Tibial artery (tissue), 4 donors: Measurements from ENCODE around the gene CALCR.

ENCODE experiments used
- DNase-seq, 2 donors: peaks; one replicate each; pipeline ENCODE4 v3.0.0-alpha.2; 2019
- H3K27ac ChIP-seq, 2 donors: fragments of 200-600 bp; sonication (generic) in 1 of 2; 1 replicate in 1 of 2; 2 replicates in 1 of 2; pipeline ENCODE4 v1.5.1; 2018 to 2019; ENCODE audit warnings: mild to moderate bottlenecking in 1 of 2
- H3K27me3 ChIP-seq, 2 donors: fragments of 200-600 bp; sonication (generic) in 1 of 2; one replicate each; pipeline versions ENCODE4 v1.5.1 to v1.6.0; 2016 to 2019
- H3K36me3 ChIP-seq, 3 donors: fragments of 200-600 bp; sonication (generic) in 2 of 3; one replicate each; pipeline ENCODE4 v1.5.1; 2016 to 2019; ENCODE audit warnings: mild to moderate bottlenecking in 2 of 3
- H3K4me1 ChIP-seq, 4 donors: fragments of 200-600 bp; sonication (generic) in 2 of 4; 1 replicate in 3 of 4; 2 replicates in 1 of 4; pipeline ENCODE4 v1.5.1; 2016 to 2019
- H3K4me3 ChIP-seq, 2 donors: fragments of 200-600 bp; sonication (generic) in 1 of 2; 1 replicate in 1 of 2; 2 replicates in 1 of 2; pipeline ENCODE4 v1.5.1; 2018 to 2019; ENCODE audit warnings: mild to moderate bottlenecking in 2 of 2
- H3K9me3 ChIP-seq, 3 donors: fragments of 200-600 bp; sonication (generic) in 1 of 3; one replicate each; pipeline ENCODE4 v1.5.1; 2016 to 2019
- CTCF ChIP-seq, 2 experiments: fragments of 200-600 bp in 1 of 2; fragments of 450-650 bp in 1 of 2; IDR thresholded peaks; one replicate each; pipeline ENCODE4 v1.5.1; 2017 to 2019; ENCODE audit warnings: antibody characterized with exemption in 2 of 2, mild to moderate bottlenecking in 1 of 2, moderate library complexity in 1 of 2
- intact Hi-C: fragments of 100-400 bp; cut with DNase I; formaldehyde crosslinking; loops from one replicate; pipeline ENCODE4 v1.15.0; 2023; ENCODE audit warnings: low total_unique reads

The CALCR gene

GRCh38 chr7:93563584-93563983, 10.9 kb downstream of the CALCR start:
- Histone ChIP-seq H3K4me3 (no peak overlapping the region), H3K9me3 (no peaks in the 10 kb centered on the region), H3K36me3 (no peaks in the 10 kb centered on the region), H3K27ac (no peak overlapping the region), H3K27me3 (no peaks in the 10 kb centered on the region), H3K4me1 (no peaks in the 10 kb centered on the region)
- intact Hi-C loops, result no loop called here
- TF ChIP-seq CTCF (IDR thresholded peaks at IDR 0.05), result no peak
- DNase-seq, result no peak

GRCh38 chr7:93562936-93563335, 11.6 kb downstream of the CALCR start:
- no peak for DNase-seq
- Histone ChIP-seq H3K4me3 (no peak overlapping the region), H3K4me1 (no peaks in the 10 kb centered on the region), H3K9me3 (no peaks in the 10 kb centered on the region), H3K27ac (no peak overlapping the region), H3K27me3 (no peaks in the 10 kb centered on the region), H3K36me3 (no peaks in the 10 kb centered on the region)
- no peak for TF ChIP-seq CTCF (IDR thresholded peaks at IDR 0.05)
- intact Hi-C loops, result no loop called here

- DNase-seq, result no peak
- Histone ChIP-seq H3K27me3 (no peaks in the 10 kb centered on the region), H3K9me3 (no peaks in the 10 kb centered on the region), H3K27ac (no peak overlapping the region), H3K36me3 (no peaks in the 10 kb centered on the region), H3K4me3 (no peak overlapping the region), H3K4me1 (no peaks in the 10 kb centered on the region)
- no peak for TF ChIP-seq CTCF (IDR thresholded peaks at IDR 0.05)
- intact Hi-C loops, result no loop called here
Observed at GRCh38 chr7:93562106-93562505, 12.4 kb downstream of the CALCR start.

GRCh38 chr7:93559639-93560491, 14.7 kb downstream of the CALCR start:
- no peak overlapping the region for H3K27ac ChIP-seq
- intact Hi-C loops, result no loop called here
- no peak for DNase-seq

GRCh38 chr7:93558705-93559614, 15.6 kb downstream of the CALCR start:
- H3K4me3 ChIP-seq, result no peak overlapping the region
- intact Hi-C loops, result no loop called here
- no peaks in the 10 kb centered on the region for H3K36me3 ChIP-seq
- no peak for DNase-seq
- H3K4me1 ChIP-seq, result no peaks in the 10 kb centered on the region
- H3K9me3 ChIP-seq, result no peaks in the 10 kb centered on the region
- TF ChIP-seq CTCF (IDR thresholded peaks at IDR 0.05), result no peak
- H3K27ac ChIP-seq, result no peak overlapping the region
- H3K27me3 ChIP-seq, result no peaks in the 10 kb centered on the region

More at GRCh38 chr7:93559639-93560491, 14.7 kb downstream of the CALCR start:
- H3K9me3 ChIP-seq, result no peaks in the 10 kb centered on the region
- no peaks in the 10 kb centered on the region for H3K4me1 ChIP-seq
- H3K27me3 ChIP-seq, result no peaks in the 10 kb centered on the region
- H3K4me3 ChIP-seq, result no peak overlapping the region
- no peak for TF ChIP-seq CTCF (IDR thresholded peaks at IDR 0.05)
- no peaks in the 10 kb centered on the region for H3K36me3 ChIP-seq
